Activated T-cell treated with anti-CD3 and anti-CD28 coated beads for 48 hours (primary cell): ENCODE measurements around the gene EIF5.

ENCODE experiments used
- DNase-seq: peaks from one replicate; pipeline ENCODE4 v3.0.0-alpha.2; 2020; ENCODE audit warnings: low read depth

The EIF5 gene

DNA sequence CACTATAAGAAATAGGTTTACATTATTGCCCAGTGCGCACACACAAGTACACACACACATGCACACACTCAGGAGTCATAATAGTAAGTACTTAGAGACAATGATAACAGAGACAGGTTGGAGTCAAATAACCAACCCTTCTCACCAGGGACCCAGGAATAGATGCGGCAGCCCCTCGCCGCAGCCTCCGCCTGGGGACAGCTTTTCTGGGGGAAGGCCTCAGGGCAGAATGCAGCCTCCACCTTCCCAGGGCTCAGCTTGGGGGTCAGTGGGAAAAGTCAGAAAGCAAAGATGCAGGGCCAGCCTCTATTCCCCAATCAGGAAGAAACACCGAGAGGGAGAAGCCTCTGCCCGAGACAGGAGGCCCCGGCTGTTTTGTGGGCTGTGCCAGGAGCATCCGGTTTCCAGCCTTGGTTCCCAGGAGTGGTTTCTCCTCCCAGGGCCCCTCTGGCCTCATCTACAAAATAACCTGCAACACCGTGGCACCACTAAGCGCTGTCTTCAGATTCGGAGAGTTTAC, 23.4 kb upstream of the EIF5 start:
- DNase-seq = no peak

DNA sequence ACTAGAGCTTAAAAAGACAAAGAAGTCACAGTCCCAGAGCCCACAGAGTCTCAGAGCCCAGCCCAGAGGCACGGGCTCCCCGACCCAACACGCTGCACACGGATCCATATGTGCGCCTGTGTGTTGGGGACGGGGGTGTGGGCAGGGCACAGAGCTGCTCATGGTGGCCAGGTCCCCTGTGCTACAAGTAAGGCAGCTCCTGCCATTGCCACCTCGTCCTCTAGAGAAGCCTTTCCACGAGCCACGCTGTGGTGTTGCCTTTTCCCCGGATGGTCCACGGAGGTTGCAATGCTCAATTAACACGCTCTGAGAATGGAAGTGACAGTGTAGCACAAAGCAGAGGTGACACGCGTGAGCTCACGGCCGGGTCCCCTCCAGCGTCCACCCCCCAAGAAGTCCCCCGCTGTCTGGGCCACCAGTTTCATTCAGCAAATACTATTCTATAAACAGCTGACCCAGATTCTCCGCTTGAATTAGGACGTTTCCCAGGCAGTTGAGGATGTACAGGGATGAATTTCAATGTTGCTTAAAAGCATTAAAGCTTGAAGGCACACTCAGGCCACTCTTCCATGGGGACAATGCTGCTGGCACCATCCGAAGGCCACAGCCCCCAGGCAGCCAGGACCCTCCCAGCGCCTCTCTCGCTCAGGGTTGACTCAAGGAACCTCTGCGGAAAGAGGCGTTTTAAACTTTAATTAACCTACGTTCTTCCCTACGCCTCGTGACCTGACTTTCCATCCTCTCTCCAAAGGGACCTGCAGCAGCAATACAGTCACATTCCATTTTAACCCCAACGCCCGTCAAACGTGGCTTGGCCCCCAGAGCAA, 22.7 kb upstream of the EIF5 start:
- DNase-seq = no peak

DNA sequence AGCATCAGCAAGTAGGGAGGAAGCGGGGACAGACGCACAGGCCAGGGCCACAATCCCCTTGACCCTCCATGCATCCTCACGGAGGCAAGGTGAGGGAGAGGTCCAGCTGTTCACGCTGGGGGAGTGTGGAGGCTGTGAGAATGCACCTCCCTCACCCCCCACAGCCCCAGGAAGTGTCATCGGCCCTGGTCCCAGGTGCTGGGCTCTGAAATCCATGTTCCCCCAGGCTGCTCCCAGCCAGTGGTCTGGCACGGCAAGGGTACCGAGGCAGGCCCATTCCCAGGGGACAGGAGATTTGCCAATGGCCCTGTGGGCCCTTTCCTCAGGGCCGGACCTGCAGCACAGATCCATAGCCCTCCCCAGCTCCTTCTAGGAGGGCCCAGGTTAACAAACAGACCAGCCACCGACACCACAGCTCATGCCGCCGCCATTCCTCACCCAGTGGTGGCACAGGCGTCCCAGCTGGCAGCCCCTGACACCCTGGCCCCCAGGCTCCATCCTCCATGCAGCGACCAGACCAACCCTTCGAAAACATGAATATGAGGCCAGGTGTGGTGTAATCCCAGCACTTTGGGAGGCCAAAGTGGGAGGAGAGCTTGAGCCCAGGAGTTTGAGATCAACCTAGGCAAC, 21.9 kb upstream of the EIF5 start:
- DNase-seq = no peak

DNA sequence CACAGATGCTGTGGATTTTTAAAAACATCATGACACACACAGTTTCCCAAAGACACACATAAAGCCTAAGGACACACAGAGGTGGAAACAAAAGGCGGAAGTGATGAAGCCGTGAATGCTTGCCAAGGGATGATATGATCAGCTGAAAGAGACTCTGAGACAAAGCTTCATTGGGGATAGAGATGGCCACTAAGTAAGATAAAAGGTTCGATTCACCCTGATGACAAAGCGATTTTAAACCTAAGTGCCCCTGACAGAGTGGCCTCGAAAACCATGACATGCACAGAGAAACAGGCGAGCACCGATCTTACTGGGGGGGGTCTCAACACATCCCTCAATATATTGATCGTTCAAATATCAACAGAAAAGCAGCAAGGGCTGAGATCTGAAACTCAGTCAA, 20.3 kb upstream of the EIF5 start:
- no peak for DNase-seq

DNA sequence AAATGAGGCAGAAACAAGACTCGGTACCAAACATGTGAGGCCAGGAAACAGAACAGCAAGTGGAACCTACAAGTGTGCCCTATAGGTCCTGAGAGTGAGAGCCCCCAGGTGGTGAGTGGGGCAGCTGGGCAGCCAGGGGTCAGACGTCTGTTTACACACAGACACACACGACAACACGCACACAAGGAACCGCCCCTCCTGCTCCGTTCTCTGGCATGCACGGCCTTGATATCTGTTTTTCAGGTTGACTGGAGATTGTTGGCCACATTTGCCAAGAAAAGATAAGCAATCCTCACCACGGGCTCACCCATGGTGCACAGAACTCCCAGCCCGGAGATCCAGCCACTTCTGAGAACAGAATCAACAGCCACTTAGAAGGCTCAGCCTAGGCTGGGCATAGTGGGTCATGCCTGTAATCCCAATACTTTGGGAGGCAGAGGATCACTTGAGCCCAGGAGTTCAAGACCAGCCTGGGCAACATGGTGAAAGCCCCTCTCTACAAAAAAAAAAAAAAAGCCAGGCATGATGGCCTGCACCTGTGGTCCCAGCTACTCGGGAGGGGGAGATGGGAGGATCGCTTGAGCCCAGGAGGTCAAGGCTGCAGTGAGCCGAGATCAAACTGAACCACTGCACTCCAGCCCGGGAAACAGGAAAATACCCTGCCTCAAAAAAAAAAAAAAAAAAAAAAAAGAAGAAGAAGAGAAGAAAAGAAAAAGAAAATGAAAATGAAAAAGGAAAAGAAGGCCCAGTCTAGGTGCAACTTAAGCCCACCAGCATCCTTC, 19.4 kb upstream of the EIF5 start:
- DNase-seq = no peak

DNA sequence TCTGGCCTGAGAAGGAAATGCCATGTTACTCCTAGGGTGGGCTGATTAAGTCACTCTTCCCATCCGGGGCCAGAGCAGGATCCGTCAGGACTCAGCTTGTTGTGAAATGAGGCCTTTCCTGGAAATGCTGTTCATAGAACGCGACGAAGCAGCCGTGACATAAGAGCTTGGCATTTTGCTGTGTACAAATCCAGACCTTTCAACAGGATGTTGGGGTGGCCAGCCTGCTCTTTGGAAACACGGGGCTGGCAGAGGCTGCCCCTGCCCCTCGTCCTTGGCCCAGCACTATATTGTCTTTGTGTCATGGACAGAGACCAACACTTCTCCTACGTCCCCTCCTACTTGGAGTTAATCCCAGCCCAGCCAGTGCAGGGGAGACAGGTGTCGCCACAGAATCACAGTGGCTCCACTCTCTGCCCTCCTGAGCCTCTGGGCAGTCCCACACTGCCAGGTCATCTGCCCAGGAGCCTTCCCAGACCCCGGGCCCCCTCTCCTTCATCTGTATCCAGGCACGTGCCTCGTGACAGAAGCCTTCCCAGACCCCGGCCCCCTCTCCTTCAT, 18.6 kb upstream of the EIF5 start:
- no peak for DNase-seq

DNA sequence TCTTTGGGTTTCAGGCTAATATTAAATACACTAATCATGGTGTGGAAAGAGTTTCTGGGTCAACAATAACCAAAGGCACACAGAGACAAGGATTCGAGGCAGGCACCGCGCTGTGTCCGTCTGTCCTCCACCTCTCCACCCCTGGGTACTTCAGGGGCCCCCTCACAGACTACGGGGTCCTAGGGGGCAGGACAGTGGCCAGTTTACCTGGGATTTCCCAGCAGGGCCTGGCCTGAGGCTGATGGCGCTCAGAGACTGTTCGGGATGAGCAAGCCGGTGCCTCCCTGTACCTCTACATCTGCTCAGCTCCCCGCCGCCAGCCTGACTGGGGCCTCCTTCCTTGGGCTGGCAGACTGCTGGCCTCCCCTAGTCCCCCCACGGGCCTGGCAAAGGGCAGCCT, 18.1 kb upstream of the EIF5 start:
- DNase-seq = no peak

DNA sequence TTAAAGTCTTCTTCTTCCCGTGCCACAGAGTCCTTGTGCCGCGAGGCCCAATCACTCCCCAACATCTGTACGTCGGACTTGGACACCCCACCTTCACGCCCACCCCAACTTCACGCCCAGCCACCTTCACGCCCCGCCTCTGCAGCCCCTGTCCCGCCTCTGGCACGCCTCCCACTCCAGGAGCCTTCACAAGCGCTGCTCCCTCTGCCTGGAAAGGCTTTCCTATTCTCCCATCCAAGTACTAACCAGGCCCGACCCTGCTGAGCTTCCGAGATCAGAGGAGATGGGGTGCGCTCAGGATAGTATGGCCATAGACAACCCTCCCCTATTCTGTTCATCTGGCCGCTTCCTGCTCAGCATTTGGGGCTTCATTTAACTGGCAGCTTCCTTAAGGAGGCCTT, 17.3 kb upstream of the EIF5 start:
- no peak for DNase-seq

DNA sequence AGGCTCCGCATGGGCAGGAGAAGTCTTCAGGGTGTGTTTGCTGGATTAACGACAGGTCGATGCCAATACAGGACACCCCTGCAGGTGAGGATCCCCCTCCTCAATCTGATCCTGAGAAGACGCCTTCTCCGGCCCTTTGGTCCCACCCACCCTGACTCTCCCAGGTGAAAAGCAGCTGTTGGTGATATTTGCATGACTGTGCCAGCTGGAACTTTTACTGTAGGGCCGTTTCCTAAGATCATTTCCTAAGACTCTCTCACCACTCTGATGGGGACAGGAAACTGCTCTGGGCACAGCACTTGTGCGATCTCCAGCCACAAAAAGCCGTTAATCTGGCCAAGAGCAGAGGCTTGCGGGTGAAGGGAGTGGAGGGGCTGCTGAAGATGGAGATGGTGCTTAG, 16.8 kb upstream of the EIF5 start:
- DNase-seq = no peak

DNA sequence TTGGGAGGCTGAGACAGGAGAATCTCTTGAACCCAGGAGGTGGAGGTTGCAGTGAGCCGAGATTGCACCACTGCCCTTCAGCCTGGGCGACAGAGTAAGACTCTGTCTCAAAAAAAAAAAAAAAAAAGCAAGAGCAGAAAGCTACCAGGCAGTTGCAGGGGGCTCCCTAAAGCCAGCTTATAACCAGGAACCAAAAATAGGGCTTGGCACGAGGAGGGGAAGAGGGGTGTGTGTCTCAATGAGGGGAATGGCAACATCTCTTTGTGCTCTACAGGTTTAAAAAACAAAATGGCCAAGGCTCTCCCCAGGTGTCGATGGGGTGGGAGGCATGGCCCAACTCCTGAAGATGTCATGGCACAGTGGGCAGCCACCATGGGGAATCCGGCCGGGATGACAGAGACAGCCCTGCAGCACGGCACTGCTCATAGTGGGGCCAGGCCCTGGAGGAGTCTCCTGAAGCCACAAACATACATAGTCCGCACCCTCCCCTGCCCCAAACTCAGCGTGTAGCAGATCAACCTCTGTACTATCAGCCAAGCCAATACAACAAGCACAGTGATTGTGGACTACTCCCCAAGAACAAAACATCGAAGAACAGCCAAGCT, 16.0 kb upstream of the EIF5 start:
- DNase-seq = no peak

DNA sequence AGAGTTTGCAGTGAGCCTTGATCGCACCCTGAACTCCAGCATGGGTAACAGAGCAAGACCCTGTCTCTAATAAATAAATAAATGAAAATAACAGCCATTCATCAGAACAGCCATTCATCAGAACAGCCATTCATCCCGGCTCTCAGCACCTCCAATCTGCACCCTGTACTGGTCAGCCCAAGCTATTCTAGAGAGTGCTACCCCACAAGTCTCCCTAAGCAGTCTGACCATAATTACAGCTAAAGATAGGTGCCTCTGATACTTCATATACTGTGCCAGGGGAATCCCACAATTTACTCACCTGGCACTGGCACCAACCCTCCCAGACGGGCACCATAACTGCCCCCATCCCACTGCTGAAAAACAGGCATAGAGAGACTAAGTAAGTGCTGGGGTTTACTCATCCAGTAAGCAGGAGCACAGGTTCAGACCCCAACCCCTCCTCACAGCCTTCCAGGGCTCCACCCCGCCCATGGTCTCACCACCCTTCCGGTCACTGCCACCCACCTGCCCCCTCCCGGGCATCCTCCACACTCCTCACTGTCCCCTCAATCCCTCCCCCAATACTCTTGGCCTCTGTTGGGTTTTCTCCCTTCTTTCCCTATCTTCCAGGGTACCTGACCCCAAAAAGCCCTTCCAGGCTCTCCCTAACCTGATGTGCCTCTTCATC, 15.2 kb upstream of the EIF5 start:
- no peak for DNase-seq

DNA sequence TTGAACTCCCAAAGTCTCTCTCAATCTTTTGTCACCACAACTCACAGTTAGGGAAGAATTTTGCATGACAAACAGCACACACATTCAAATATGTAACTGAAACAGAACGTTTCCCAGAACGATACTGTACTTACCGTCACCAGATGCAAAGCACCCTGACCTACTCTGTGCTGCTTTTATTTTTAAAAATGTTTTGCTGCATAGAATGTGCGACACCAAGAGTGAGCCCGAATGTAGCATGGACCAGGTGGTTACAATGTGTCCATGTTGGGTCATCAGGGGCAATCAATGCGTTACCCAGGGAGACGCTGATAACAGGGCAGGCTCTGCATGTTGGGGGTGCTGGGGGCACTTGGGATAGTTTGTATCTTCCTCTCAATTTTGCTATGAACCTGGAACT, 14.6 kb upstream of the EIF5 start:
- no peak for DNase-seq

DNA sequence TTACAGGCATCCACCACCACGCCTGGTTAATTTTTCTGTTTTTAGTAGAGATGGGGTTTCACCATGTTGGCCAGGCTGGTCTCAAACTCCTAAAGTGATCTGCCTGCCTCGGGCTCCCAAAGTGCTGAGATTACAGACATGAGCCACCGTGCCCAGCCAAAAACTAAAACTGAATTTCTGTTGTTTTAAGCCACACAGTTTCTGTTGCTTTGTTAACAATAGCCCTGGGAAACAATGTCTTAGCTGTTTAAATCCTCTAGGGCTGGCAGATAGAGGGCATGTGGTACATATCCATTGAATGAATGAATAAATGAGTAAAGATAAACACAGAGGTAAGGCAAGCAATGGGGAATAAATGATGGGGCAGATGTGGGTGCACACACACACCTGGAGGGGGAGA, 8.0 kb upstream of the EIF5 start:
- DNase-seq = no peak

DNA sequence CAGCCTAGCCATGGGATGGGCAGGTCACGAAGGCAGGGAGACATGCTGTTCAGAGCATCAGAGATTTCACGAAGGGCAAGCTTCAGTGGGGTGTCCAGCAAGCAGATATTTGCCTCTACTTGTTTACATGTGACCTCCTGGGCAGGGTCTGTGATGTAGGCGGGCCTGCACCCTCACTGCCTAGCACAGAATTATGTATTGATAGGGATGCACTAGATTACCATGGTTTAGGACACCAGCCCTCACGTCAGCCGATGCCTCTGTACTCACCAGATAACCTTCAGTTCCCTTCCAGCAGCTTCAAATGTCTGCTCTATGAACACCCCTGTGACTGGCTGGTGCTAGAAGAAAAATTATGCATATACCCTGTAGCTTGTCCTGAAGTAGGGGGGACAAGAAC, 5.1 kb upstream of the EIF5 start:
- no peak for DNase-seq

DNA sequence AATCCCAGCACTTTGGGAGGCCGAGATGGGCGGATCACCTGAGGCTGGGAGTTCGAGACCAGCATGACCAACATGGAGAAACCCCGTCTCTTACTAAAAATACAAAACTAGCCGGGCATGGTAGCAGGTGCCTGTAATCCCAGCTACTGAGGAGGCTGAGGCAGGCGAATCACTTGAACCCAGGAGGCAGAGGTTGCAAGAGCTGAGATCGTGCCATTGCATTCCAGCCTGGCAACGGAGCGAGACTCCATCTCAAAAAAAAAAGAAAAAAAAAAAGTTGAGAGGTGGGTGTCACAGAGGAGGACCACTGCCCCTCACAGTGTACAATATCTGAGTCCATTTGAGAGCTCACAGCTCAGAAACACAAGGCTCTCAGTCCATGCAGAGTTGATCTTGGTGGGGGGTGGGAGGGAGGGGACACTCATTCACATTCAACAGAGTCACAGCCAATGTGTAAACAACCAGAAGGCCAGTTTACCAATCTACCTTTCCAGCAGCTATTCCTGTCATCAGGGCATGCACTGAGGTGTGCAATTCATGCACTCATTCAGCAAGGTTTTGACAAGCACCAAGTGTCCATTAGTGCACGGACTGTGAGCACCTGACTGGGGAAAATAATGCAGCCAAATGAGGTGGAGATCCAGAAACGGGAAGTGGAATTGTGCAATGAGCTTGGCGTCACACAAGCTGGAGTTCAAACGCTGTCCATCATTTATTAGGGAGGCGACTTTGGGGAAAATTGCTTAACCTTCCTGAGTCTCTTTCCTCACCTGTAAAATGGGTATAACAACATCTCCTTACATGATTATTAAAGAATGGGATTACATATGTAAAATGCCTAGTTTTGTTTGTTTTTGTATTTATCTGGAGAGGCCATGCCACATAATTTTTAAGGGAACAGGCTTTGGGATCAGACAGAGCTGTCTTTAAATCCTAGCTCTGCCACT, 4.4 kb upstream of the EIF5 start:
- DNase-seq = no peak

DNA sequence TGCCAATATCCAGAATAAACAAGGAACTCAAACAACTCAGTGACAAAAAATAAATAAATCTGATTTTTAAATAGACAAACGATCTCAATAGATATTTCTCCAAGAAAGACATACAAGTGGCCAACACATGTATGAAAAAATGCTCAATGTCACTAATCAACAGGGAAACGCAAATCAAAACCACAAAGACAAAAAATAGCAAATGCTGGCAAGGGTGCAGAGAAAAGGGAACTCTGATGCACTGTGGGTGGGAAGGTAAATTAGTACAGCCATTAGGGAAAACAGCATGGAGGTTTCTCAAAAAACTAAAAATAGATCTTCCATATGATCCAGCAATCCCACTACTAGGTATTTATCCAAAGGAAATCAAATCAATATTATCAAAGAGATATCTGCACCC, 3.5 kb upstream of the EIF5 start:
- no peak for DNase-seq

DNA sequence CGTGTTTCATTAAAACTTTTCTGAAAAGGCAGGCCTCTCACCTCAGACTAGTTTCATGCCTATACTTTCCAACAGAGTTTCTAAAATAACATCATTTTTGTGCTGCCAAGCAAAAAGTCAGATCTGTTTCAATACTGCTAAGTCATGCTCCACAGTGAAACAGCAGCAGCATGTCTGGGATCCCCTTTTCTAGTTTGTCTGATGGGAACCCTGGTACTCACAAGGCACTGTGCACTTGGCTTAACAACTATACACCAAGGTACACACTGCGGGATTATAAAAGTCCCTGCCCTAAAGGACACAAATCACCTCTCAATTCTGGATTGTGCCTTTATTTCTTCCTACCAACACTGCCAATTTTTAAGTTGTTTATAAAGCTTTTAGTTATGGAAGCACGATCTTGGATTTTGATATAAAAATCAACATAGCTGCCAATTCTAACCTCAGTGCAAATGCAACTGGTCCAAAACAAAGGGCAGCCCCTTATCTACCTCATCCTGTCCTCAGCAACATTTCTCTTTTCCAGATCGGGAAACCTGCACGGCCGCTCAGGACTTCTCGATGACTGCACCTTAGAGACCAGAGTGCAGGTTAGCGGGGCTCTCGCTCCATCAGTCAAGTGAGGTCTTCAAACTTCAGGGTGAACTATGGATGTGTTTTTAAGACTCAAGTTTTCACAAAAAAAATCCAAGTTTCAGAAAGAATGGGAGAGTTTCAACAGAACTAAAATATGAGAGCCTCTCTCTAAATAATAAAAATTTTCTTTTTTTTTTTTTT, 1.7 kb upstream of the EIF5 start:
- DNase-seq = no peak

DNA sequence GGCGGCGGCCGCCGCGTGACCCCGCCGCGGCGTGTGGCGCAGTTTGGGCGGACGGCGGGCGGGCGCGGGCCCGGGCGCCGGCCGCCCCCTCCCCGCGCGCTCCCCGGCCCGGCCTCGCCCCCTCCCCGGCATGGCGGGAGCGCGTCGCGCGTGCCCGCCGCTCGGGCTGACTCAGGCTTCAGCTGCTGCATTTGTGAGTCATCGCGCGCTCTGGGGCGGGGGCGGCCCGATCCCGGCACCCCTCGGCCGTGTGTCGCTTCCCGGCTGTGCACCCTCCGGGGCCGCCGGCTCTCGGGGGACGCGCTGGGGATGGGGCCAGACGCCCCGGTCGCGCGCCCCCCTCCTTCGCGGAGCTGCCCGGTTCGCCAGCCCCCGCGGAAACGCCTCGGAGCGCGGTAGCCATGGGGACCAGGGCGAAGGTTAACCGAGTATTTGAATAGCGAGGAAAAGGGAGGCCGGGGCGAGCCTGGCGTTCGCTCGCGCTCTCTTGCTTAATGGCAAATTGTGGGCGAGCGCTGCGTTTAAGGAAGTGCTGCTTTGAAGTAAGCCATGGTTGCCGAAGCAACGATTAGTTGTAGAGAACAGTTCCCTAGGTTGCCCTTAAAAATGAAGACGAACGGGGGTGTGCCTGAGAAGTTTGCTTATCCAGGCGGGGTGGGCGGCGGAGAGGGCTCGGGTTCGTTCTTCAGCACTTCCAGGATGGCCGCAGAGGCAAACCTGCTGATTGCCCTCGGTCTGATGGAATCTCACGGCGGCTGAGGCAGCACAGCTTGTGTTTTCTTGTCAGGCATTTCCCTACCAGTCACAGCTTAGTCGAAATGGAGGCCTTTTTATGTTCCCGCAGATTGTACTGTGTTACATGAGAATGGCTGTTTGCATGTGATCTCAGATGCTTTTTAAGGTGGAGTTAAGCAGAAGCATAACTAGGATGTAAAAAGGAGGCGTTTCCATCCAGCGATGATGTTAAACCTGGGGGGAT, 896 bp downstream of the EIF5 start:
- DNase-seq = peak; percentile 82
